HG03135 (cell line): Measurements from ENCODE around the gene BRF1.

ENCODE experiments used
- ATAC-seq: cut with Tn5 transposase; IDR thresholded peaks from one replicate; pipeline ENCODE4 v1.9.1; 2021; ENCODE audit warnings: mild to moderate bottlenecking, moderate library complexity; ENCODE audit not compliant: unreplicated experiment

The BRF1 gene

GRCh38 chr14:105269405-105269804 lies 31.4 kb downstream of the BRF1 start:
- ATAC-seq: no peak

- no peak for ATAC-seq
Observed at GRCh38 chr14:105268736-105269354, 32.0 kb downstream of the BRF1 start.

GRCh38 chr14:105267820-105268548 lies 32.8 kb downstream of the BRF1 start:
- no peak for ATAC-seq

DNA sequence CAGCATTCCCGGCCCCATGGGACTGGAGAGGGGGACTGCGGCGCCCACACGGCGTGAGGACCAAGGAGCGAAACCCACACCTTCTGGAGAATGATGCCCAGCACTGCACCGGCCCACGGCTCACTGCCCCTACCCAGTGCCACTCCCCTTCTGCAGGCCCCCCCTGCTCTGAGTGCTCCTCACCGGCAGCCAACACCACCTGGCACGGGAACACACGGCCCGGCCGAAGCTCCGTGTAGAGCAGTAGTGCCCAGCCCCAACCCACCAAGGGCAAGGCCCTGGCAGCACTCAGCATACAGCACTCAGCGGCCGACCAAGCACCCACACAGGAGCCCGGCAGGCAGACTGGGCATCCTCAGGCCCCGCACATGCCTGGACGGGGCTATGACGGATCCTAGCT lies 39.0 kb downstream of the BRF1 start:
- no peak for ATAC-seq

GRCh38 chr14:105260959-105261358 lies 39.8 kb downstream of the BRF1 start:
- no peak for ATAC-seq

DNA sequence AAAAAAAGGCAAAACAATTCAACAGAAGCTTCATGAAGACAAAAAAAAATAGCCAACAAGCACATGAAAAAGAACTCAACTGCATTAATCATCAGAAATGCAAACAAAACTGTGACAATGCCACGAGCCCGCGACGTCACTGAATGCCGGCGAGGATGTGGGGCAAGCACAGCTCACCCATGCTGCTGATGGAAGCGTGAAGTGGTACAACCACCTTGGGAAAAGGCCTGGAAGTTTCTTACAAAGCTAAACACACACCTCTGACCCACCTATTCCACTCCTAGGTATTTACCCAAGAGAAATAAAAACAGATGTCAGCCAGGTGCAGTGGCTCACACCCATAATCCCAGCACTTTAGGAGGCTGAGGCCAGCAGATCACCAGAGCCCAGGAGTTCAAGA lies 42.0 kb downstream of the BRF1 start:
- ATAC-seq: no peak

- ATAC-seq: no peak
Observed at GRCh38 chr14:105257464-105257863, 43.3 kb downstream of the BRF1 start.

- no peak for ATAC-seq
Observed at GRCh38 chr14:105256292-105256960, 44.4 kb downstream of the BRF1 start.

DNA sequence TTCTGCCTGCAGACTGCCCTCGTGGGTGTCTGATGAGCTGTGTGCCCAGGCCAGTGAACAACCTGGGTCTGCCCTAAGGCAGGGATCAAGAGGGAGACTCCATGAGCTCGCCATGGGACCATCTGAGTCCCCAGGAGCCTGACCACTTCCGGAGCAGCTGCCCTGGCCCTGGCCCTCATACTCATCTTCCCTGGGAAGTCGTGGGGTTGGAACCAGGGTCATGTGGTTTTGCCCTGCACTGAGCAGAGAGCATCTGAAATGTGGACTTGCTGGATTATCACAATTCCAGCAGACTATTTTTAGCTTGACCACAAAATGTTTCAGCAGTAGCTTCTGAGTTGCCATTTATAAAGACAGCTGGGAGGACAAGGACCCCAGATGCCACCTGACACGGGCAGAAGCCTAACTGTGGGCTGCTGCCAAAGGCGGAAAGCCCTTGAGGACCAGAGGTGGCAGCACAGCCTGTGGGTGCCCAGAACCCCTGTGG lies 45.7 kb downstream of the BRF1 start:
- no peak for ATAC-seq

DNA sequence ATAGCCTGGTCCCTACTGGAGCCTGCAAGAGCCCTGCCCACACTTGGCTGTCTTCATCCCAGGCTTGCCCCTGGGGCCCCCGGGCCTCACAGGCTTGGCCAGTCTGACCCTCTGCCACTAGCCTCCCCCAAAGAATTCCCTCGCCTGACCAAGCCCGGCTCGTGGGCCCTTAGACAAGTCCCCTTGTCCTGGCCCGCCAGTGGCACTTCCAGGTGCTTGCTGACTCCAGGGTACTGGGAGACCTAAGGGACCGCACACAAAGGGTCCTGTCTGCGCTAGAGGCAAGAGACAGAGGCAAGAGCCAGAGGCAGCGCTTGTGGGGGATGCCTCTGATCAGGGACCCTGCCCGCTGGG lies 47.5 kb downstream of the BRF1 start:
- ATAC-seq: no peak

DNA sequence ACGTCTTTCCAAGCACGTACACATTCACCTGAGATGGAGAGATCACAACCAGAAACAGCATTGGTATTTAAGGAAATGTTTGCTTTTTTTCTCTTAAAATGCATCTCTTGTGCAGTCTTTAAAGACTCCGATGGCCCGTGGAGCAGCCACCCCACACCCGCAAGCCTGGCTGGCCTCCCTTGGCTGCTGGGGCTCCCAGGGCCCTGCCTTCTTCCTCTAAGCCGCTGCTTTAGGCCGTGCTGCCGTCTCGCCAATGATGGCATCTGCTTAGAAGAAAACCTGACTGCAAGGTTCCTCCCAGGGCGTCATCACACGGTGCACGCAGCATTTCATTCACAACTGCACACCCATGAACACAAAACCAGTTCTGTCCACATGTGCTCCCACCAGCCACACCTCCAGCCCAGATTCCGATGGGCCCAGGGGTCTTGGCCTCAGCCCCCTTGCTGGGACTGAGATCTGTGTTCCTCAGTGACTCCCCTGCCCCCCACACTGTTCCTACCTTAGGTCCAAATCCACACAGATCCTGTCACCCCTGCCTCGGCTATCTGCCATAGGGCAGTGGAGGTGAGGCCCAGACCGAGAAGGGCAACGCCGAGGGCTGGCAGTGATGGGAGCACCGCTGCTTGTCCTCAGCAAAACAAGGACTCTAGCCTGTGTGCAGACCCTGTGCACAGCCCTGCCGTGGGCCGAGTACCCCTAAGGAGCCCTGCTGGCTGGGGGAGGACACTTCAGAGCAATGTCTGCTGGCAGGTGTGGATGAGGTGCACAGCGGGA lies 48.1 kb downstream of the BRF1 start:
- no peak for ATAC-seq

DNA sequence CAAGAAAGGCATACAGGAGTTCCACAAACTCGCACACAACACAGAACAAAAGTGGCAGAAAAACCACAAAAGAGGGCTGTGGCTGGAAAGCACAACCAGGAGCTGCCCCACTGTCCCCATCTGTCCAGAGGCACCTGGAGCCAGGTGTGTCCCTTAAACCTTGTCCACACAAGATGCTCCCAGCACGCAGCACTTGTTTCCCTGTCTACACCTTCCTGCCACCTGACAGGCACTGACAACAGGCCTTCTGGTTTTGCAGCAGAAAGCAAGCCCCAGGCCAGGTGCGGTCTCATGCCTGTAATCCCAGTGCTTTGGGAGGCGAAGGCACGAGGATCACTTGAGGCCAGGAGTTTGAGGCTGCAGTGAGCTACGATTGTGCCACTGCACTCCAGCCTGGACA lies 48.9 kb downstream of the BRF1 start:
- ATAC-seq: no peak

DNA sequence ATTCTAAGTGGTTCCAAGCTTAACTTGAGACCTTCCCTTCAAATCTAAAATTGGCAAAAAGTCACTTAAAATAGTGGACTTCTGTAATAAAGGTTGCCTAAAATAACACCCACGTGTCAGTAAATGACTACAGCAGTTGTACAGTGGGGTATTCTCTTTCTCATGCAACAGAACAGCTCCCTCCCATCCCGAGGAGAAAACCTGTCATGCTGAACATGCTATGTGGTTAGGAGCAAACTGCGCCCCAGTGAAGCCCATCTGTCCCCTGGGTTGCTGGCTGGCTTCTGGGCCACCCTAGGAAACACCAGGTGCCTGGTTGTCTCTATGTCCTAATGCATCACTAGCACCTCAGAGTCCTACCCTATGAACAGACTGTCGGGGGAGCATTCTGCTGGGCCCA lies 49.8 kb downstream of the BRF1 start:
- no peak for ATAC-seq

DNA sequence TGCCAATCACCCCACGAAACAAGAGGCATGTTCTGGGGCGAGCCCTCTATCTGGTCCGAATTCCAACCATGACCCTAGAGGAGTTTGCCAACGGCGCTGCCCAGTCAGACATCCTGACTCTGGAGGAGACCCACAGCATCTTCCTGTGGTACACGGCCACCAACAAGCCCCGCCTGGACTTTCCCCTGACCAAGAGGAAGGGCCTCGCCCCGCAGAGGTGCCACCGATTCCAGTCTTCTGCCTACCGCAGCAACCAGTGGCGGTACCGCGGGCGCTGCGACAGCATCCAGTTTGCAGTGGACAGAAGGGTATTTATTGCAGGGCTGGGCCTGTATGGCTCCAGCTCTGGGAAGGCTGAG lies 50.8 kb downstream of the BRF1 start:
- ATAC-seq: no peak

DNA sequence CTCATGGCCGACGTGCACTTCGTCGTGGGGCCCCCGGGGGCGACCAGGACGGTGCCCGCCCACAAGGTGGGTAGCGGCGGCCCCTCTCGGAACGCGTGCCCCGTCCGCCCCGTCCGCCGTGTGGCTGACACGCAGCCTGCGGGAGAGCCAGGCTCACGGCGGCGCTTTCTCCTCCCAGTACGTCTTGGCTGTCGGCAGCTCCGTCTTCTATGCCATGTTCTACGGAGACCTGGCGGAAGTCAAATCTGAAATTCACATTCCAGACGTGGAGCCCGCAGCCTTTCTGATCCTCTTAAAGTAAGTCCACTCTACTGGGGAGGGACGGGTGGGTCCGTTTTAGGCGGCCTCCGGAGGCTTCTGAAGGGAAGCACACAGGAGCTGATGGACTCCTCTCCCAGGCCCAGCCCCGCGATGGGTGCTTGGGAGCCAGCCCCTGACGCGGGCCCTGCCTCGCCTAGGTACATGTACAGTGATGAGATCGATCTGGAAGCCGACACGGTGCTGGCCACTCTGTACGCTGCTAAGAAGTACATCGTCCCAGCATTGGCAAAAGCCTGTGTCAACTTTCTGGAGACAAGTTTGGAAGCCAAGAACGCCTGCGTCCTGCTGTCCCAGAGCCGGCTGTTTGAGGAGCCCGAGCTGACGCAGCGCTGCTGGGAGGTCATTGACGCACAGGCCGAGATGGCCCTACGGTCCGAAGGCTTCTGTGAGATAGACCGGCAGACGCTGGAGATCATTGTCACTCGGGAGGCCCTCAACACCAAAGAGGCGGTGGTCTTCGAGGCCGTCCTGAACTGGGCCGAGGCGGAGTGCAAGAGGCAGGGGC lies 51.4 kb downstream of the BRF1 start:
- ATAC-seq: no peak

DNA sequence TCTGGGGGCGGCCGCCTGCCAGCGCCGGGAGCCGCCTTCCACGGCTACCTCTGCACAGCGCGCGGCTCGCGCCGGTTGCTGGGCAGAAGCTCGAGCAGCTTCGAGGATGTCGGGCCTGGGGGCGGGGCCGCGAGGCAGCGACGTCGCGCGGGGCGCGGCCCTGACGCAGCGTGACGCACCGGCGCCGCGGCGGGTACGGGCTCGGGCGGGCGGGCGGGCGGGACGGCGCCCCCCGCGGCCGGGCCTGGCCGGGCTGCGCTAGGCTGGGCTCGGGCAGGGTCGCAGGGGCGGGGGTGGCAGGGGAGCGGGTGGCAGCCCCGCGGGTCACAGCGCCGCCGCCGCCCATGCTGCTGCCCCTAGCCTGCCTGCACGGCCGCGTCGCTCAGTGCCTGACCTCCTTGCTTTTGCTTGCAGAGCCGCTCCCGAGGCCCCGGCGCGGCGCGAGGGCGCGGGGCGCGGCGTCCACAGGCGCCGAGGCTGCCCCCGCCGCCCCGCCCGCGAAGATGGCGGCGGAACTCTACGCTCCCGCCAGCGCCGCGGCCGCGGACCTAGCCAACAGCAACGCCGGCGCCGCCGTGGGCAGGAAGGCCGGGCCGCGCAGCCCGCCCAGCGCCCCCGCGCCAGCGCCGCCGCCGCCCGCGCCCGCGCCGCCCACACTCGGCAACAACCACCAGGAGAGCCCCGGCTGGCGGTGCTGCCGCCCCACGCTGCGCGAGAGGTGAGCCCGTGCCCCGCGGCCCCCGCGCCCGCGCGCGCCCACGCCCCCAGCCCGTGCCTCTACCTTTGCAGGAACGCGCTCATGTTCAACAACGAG lies 52.2 kb downstream of the BRF1 start, which contains the start of gene BTBD6:
TSS of gene BTBD6 (plus strand) at position 166 of the 814 bp plus-strand sequence. CDS start at position 345, 179 bp downstream.
- ATAC-seq: peak; percentile 84

DNA sequence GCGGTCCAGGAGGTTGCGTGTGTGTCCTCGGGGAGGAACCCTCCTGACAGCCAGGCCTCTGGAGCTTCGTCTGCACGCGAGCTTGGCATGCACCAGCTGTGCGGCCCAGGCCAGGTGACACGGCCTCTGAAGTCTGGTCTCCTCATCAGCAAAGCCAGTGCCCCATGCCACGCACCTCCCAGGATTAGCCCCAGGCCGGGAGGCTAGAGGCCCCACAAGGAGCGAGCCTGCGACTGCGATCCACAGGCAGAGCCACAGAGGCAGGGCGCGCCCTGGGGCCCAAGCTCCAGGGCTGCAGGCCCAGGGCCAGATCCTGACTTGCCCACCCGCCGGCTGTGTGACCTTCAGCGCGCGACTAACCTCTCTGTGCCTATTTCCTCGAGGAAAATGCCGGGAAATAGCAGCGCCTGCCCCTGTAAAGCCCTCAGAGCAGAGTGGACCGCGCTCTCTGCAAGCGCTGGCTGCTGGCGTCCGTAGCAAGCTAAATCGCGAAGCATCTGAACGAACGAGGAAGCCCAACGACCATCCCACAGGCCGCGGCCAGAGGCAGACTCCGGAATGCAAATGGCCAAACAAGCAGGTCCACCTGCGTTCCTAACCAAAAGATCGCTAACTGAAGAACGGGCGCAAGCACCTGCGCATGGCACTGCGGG lies 53.0 kb downstream of the BRF1 start:
- ATAC-seq: no peak

GRCh38 chr14:105247026-105247425 lies 53.8 kb downstream of the BRF1 start:
- ATAC-seq: no peak

DNA sequence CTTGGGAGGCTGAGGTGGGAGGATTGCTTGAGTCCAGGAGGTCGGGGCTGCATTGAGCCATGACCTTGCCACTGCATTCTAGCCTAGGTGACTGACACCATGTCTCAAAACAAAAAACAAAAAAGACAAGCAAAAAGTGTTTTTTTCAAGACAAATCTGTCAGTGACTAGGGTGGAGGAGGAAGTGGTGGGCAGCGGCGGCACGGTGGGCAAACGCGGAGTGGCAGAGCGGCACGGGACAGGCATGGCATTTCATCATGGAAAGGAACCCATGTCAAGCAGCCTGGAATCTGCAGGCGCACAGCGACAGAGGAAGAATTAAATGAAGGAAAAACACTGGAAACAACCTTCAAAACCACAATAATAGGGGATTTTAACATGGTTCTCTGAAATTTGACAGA lies 56.5 kb downstream of the BRF1 start:
- no peak for ATAC-seq
